Activated naive CD4-positive, alpha-beta T cell treated with anti-CD3 and anti-CD28 coated beads, Interleukin-2, amount 50 U/mL, for 24 hours (primary cell): ENCODE results near the gene LPP.
A peak's percentile ranks its signal among the peaks of the same experiment; 100 is the strongest.

Experiments
- H3K27ac Mint-ChIP-seq: one replicate; pipeline ENCODE4 v1.8.0; 2021; ENCODE audit warnings: mild to moderate bottlenecking, mixed read lengths
- H3K27me3 Mint-ChIP-seq: one replicate; pipeline ENCODE4 v1.8.0; 2021; ENCODE audit warnings: mixed read lengths
- H3K36me3 Mint-ChIP-seq: one replicate; pipeline ENCODE4 v1.8.0; 2021; ENCODE audit warnings: mixed read lengths
- H3K4me1 Mint-ChIP-seq: one replicate; pipeline ENCODE4 v1.8.0; 2021; ENCODE audit warnings: mixed read lengths
- H3K4me3 Mint-ChIP-seq: one replicate; pipeline ENCODE4 v1.8.0; 2021; ENCODE audit warnings: mild to moderate bottlenecking, mixed read lengths
- H3K9me3 Mint-ChIP-seq: one replicate; pipeline ENCODE4 v1.8.0; 2021; ENCODE audit warnings: mixed read lengths

The LPP gene

DNA sequence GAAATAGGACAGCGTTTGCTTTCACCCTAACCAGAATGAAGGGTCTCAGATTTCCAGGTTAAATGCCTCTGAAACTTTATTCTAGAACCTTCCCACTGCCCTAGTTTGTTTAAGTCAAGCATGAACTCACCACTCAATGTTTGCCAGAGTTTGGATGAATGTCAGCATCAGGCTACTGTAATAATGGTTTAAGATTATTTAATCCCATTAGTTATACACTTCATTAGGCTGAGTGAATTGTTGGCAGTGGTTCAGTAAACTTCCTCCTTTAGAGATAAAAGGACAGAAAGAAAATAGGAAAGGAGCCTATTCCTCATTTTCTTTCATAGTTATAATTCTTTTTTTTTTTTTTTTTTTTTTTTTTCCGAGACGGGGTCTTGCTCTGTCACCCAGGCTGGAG is 615.9 kb downstream of the LPP start:
- Mint-ChIP-seq H3K4me1 (no peaks in the 10 kb centered on the region), H3K4me3 (no peak overlapping the region), H3K9me3 (no peaks in the 10 kb centered on the region), H3K36me3 (peaks cover 4% of the 10 kb centered on the region), H3K27me3 (no peaks in the 10 kb centered on the region), H3K27ac (no peak overlapping the region)

DNA sequence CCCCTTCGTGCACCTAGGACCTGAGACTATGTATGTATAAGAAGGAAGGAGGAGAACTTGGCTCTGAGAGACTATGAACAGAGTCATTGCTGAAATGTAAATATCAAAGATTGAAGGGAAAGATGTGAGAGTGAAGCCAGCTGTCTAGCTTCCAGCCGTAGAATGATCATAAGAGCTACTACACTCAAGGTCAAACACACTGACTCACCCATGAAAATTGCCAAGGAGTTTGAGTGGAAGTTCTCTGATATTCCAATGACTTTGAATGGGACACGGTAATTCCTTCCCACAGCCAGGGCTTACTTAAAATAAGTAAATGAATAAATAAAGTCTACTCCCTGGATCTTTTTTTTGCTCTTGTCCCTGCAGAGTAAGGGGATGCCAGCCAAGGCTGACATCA is 618.9 kb downstream of the LPP start:
- Mint-ChIP-seq H3K27ac (no peak overlapping the region), H3K9me3 (no peaks in the 10 kb centered on the region), H3K4me3 (no peak overlapping the region), H3K27me3 (no peaks in the 10 kb centered on the region), H3K4me1 (no peaks in the 10 kb centered on the region), H3K36me3 (peaks cover 2% of the 10 kb centered on the region)

GRCh38 chr3:188775412-188775811 is 621.5 kb downstream of the LPP start:
- H3K4me1 Mint-ChIP-seq = no peaks in the 10 kb centered on the region
- no peak overlapping the region for H3K27ac Mint-ChIP-seq
- H3K9me3 Mint-ChIP-seq = no peaks in the 10 kb centered on the region
- no peaks in the 10 kb centered on the region for H3K27me3 Mint-ChIP-seq
- H3K4me3 Mint-ChIP-seq = no peak overlapping the region
- peaks cover 2% of the 10 kb centered on the region for H3K36me3 Mint-ChIP-seq

DNA sequence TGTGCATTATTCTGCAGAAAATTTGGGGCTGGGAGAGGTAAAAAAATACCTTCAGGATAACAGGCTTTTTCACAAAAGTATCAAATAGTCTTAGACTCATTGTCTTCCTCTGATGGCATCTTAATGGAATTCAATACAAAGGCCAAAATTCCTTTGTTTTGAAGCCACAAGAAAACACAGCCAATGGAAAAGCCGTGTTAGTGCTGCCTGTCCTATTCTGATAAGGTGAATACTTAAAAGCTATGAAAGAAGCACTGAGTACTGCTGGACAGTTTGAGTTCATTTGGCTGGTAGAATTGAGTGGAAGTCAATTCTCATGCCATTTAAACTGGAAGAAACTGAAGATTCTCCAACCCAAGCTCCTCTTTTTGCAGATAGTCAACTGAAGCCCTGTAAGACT is 622.5 kb downstream of the LPP start:
- H3K4me3 Mint-ChIP-seq = no peak overlapping the region
- no peaks in the 10 kb centered on the region for H3K4me1 Mint-ChIP-seq
- H3K9me3 Mint-ChIP-seq = no peaks in the 10 kb centered on the region
- H3K27ac Mint-ChIP-seq = no peak overlapping the region
- peaks cover 6% of the 10 kb centered on the region for H3K36me3 Mint-ChIP-seq
- H3K27me3 Mint-ChIP-seq = no peaks in the 10 kb centered on the region

DNA sequence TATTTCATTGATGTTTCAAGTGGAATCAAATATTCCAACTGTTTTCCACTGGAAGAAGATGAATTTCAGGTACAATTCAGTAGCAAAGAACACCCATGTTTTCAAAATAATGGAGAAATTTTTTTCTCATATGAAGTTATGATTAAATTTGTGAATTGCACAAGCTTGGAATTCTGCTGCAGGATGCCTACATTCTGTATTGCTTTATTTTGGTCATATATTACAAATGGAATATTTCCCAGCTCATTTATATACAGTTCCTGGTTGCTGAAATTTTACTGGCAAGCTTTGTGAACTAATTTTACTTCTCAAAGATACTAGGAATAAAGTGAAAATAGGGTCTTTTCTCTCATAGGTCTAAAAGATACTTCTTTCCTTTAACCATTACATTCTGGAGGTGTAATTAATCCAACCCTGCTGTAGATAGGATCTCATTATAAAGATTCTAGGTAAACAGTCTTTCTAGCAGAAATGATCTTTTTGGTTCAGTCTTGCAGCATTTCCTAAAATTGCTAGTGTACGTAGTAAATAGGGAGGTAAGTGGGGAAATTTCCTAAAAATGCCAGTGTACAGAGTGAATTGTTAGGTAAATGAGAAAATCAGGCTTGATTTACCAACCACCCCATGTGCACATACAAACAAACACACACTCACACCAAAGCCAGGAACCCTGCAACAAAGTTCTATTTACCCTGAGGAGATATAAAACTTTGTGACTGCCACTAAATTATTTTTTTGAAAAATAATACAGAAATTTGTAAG is 624.3 kb downstream of the LPP start:
- H3K36me3 Mint-ChIP-seq = peaks cover 4% of the 10 kb centered on the region

GRCh38 chr3:188779281-188779980 is 625.5 kb downstream of the LPP start:
- H3K36me3 Mint-ChIP-seq = peaks cover 4% of the 10 kb centered on the region
- peaks cover 8% of the 10 kb centered on the region for H3K4me1 Mint-ChIP-seq
- H3K4me3 Mint-ChIP-seq = no peak overlapping the region
- no peaks in the 10 kb centered on the region for H3K27me3 Mint-ChIP-seq
- no peaks in the 10 kb centered on the region for H3K9me3 Mint-ChIP-seq
- no peak overlapping the region for H3K27ac Mint-ChIP-seq

More for the DNA sequence above, 624.3 kb downstream of the LPP start:
- Mint-ChIP-seq H3K9me3 (no peaks in the 10 kb centered on the region), H3K27me3 (no peaks in the 10 kb centered on the region), H3K27ac (no peak overlapping the region), H3K4me3 (no peak overlapping the region), H3K4me1 (peaks cover 8% of the 10 kb centered on the region)

GRCh38 chr3:188780193-188781147 is 626.5 kb downstream of the LPP start:
- Mint-ChIP-seq H3K4me1 (peaks cover 8% of the 10 kb centered on the region), H3K36me3 (peaks cover 4% of the 10 kb centered on the region), H3K4me3 (no peak overlapping the region), H3K9me3 (no peaks in the 10 kb centered on the region), H3K27me3 (no peaks in the 10 kb centered on the region), H3K27ac (no peak overlapping the region)

DNA sequence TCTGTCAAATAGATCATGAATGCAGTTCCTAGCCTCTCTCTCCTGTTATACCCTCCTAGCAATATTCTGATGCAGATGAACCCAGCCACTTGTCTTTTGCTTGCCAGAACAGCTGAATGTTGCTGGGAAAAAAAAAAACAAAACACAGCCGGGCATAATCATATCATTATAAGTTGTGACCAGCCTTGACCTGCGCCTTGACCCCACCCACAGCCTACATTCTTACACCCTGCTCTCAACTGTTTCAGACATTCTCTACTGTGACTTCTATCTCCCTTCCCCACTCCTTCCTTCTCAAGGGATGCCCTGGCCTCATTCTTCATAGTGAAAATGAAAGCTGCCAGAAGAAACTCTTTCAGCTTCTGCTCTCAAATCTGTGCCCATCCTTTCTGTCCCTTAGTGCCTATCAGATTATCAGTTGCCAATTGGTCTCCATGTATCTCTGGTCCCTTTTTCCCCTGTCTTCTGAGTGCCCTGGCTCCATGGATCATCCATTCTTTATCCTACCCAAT is 628.7 kb downstream of the LPP start:
- no peaks in the 10 kb centered on the region for H3K9me3 Mint-ChIP-seq
- H3K27me3 Mint-ChIP-seq = no peaks in the 10 kb centered on the region
- no peak overlapping the region for H3K4me3 Mint-ChIP-seq
- H3K4me1 Mint-ChIP-seq = peaks cover 12% of the 10 kb centered on the region
- H3K36me3 Mint-ChIP-seq = peaks cover 4% of the 10 kb centered on the region
- H3K27ac Mint-ChIP-seq = peak overlapping the region; percentile 36

- H3K4me3 Mint-ChIP-seq = no peak overlapping the region
- H3K4me1 Mint-ChIP-seq = peaks cover 12% of the 10 kb centered on the region
- no peak overlapping the region for H3K27ac Mint-ChIP-seq
- no peaks in the 10 kb centered on the region for H3K36me3 Mint-ChIP-seq
- no peaks in the 10 kb centered on the region for H3K9me3 Mint-ChIP-seq
- no peaks in the 10 kb centered on the region for H3K27me3 Mint-ChIP-seq
These were observed 632.5 kb downstream of the LPP start for GRCh38 chr3:188786424-188786823.

- no peaks in the 10 kb centered on the region for H3K36me3 Mint-ChIP-seq
These were observed 634.7 kb downstream of the LPP start for GRCh38 chr3:188788621-188789081.

DNA sequence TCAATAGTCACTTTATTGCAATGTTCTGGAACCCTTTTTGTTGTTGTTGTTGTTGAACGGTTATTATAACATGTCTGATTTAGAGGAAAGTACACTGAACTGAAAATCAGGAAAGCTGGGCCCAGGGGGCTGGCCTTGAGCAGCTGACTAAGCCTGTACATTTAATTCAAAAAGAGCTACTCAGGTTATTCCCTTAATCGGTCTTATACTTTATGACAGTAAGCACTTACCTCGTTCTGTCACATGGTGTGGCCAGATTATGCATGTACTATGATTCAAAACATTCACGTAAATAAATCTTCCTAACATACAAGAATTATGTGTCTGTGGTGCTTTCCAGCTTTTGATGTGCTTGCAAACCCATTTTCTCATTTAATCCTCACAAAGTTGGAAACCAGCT is 635.3 kb downstream of the LPP start:
- no peaks in the 10 kb centered on the region for H3K9me3 Mint-ChIP-seq
- H3K4me1 Mint-ChIP-seq = peaks cover 4% of the 10 kb centered on the region
- no peak overlapping the region for H3K4me3 Mint-ChIP-seq
- no peak overlapping the region for H3K27ac Mint-ChIP-seq
- no peaks in the 10 kb centered on the region for H3K36me3 Mint-ChIP-seq
- H3K27me3 Mint-ChIP-seq = no peaks in the 10 kb centered on the region

More at GRCh38 chr3:188788621-188789081, 634.7 kb downstream of the LPP start:
- H3K4me3 Mint-ChIP-seq = no peak overlapping the region
- H3K27ac Mint-ChIP-seq = no peak overlapping the region
- H3K9me3 Mint-ChIP-seq = no peaks in the 10 kb centered on the region
- H3K27me3 Mint-ChIP-seq = no peaks in the 10 kb centered on the region
- peaks cover 4% of the 10 kb centered on the region for H3K4me1 Mint-ChIP-seq

DNA sequence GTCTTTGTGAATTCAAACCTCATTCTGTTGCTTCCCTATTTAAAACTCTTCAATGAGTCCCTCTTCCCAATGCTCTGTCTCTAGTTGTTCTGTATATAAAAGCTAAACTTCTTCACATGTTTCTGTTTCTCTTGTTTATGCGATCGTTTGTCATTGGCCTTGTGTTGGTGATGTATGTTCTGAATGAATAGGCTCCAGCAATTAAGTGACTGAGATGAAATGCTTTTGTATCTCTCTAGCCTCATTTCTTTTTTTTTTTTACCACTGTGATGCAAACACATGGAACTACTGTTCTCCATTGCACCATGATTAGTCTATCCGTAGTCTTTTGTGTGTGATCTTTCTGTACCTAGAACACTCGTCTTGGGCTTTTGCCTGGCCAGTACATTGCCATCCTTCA is 637.4 kb downstream of the LPP start:
- Mint-ChIP-seq H3K4me1 (no peaks in the 10 kb centered on the region), H3K4me3 (no peak overlapping the region), H3K36me3 (no peaks in the 10 kb centered on the region), H3K27ac (no peak overlapping the region), H3K9me3 (no peaks in the 10 kb centered on the region), H3K27me3 (no peaks in the 10 kb centered on the region)

- H3K27ac Mint-ChIP-seq = no peak overlapping the region
- H3K9me3 Mint-ChIP-seq = no peaks in the 10 kb centered on the region
- H3K4me1 Mint-ChIP-seq = no peaks in the 10 kb centered on the region
- peaks cover 1% of the 10 kb centered on the region for H3K36me3 Mint-ChIP-seq
- no peak overlapping the region for H3K4me3 Mint-ChIP-seq
- no peaks in the 10 kb centered on the region for H3K27me3 Mint-ChIP-seq
These were observed 638.8 kb downstream of the LPP start for GRCh38 chr3:188792793-188793192.

- H3K27ac Mint-ChIP-seq = no peak overlapping the region
- no peak overlapping the region for H3K4me3 Mint-ChIP-seq
- no peaks in the 10 kb centered on the region for H3K4me1 Mint-ChIP-seq
- peaks cover 1% of the 10 kb centered on the region for H3K36me3 Mint-ChIP-seq
- H3K9me3 Mint-ChIP-seq = no peaks in the 10 kb centered on the region
- H3K27me3 Mint-ChIP-seq = no peaks in the 10 kb centered on the region
These were observed 642.2 kb downstream of the LPP start for GRCh38 chr3:188796122-188796631.

GRCh38 chr3:188797045-188797444 is 643.1 kb downstream of the LPP start:
- Mint-ChIP-seq H3K27me3 (no peaks in the 10 kb centered on the region), H3K36me3 (peaks cover 1% of the 10 kb centered on the region), H3K4me1 (no peaks in the 10 kb centered on the region), H3K27ac (no peak overlapping the region), H3K4me3 (no peak overlapping the region), H3K9me3 (no peaks in the 10 kb centered on the region)
